HepG2 (cell line): ENCODE results near the gene ATP6V0A1. TPM values are rescaled to one million over a fixed set of nuclear protein-coding genes. Genes with fewer than 3 reads are reported as not detected.

Source experiments
- BHLHE40 ChIP-seq: IDR thresholded peaks from 2 replicates; pipeline ENCODE4 v1.6.1; 2011; ENCODE audit warnings: low read length, improper control_type of control experiment
- CEBPG ChIP-seq: IDR thresholded peaks from 2 replicates; pipeline ENCODE4 v1.6.1; 2016
- GATAD2A ChIP-seq: IDR thresholded peaks from 2 replicates; pipeline ENCODE4 v1.6.1; 2016
- JDP2 ChIP-seq: sonication (generic); formaldehyde crosslinking; IDR thresholded peaks from 2 replicates; pipeline ENCODE4 v1.8.1; 2022; ENCODE audit warnings: missing genetic modification reagents, borderline replicate concordance
- MAF1 ChIP-seq: sonication (generic); formaldehyde crosslinking; IDR thresholded peaks from 2 replicates; pipeline ENCODE4 v1.5.0; 2020; ENCODE audit warnings: missing genetic modification reagents, borderline replicate concordance
- MIER2 ChIP-seq: IDR thresholded peaks from 2 replicates; pipeline ENCODE4 v1.6.1; 2016; ENCODE audit warnings: missing biosample characterization, missing genetic modification reagents
- PHF21A ChIP-seq: sonication (generic); formaldehyde crosslinking; IDR thresholded peaks from 2 replicates; pipeline ENCODE4 v1.5.0; 2020; ENCODE audit warnings: mild to moderate bottlenecking, missing genetic modification reagents
- POLR2AphosphoS5 ChIP-seq: IDR thresholded peaks from 2 replicates; pipeline ENCODE4 v1.6.1; 2012; ENCODE audit warnings: low read depth, low read length
- PTBP1 ChIP-seq: fragments of 200-400 bp; formaldehyde crosslinking; IDR thresholded peaks from 2 replicates; pipeline ENCODE4 v1.6.1; 2018; ENCODE audit warnings: low read length, low read depth; ENCODE audit not compliant: poor library complexity, severe bottlenecking
- RXRB ChIP-seq: IDR thresholded peaks from 2 replicates; pipeline ENCODE4 v1.6.1; 2016; ENCODE audit warnings: borderline replicate concordance, missing genetic modification reagents, missing compliant biosample characterization
- TP53 ChIP-seq: sonication (generic); formaldehyde crosslinking; conservative IDR thresholded peaks from 2 replicates; pipeline ENCODE4 v1.4.0; 2020; ENCODE audit warnings: missing genetic modification reagents
- ZFP36L1 ChIP-seq: sonication (generic); formaldehyde crosslinking; IDR thresholded peaks from 2 replicates; pipeline ENCODE4 v1.8.0; 2022; ENCODE audit warnings: mild to moderate bottlenecking, missing genetic modification reagents, moderate library complexity
- ZNF549 ChIP-seq: sonication (generic); formaldehyde crosslinking; IDR thresholded peaks from 2 replicates; pipeline ENCODE4 v1.5.0; 2020; ENCODE audit warnings: missing genetic modification reagents
- ZNF570 ChIP-seq: sonication (generic); formaldehyde crosslinking; IDR thresholded peaks from 2 replicates; pipeline ENCODE4 v1.4.0; 2020; ENCODE audit warnings: mild to moderate bottlenecking, missing genetic modification reagents, borderline replicate concordance
- polyA plus RNA-seq, 8 experiments: library from polyadenylated mRNA; depleted of rRNA in 3 of 8; stranded (reverse) in 7 of 8; unstranded in 1 of 8; fragments of >200 nt; fragmentation: Illumina TruSeq in 4 of 8; extraction: Trizol in 4 of 8; gene quantifications; 2 replicates each; pipeline versions ENCODE4 v1.2.1 to v1.2.3, GENCODE V29; 2011 to 2016; ENCODE audit warnings: low read depth in 4 of 8, missing spikeins in 1 of 8, mixed read lengths in 1 of 8; ENCODE audit not compliant: insufficient read depth in 1 of 8
- total RNA-seq, 5 experiments: library from RNA; depleted of rRNA; stranded (reverse); fragments of >200 nt; fragmentation: Illumina TruSeq; extraction: Trizol; gene quantifications; 2 replicates each; pipeline ENCODE4 v1.2.3, GENCODE V29; 2016; ENCODE audit warnings: low read depth in 1 of 5
- TF ChIP-seq, protein P1 (sequence below): IDR thresholded peaks from 2 replicates; pipeline ENCODE4 v1.6.1; 2012; ENCODE audit warnings: low read depth, low read length, improper control_type of control experiment
- TF ChIP-seq, protein P2 (sequence below): IDR thresholded peaks from 2 replicates; pipeline ENCODE4 v1.6.1; 2016; ENCODE audit warnings: missing compliant biosample characterization, missing genetic modification reagents, borderline replicate concordance
- TF ChIP-seq, protein P3 (sequence below): sonication (generic); formaldehyde crosslinking; IDR thresholded peaks from 2 replicates; pipeline ENCODE4 v1.8.0; 2023; ENCODE audit warnings: mild to moderate bottlenecking, missing genetic modification reagents
- TF ChIP-seq, protein P4 (sequence below): sonication (generic); formaldehyde crosslinking; IDR thresholded peaks from 2 replicates; pipeline ENCODE4 v1.5.1; 2020; ENCODE audit warnings: mild to moderate bottlenecking, moderate library complexity, missing genetic modification reagents
- TF ChIP-seq, protein P5 (sequence below): sonication (generic); formaldehyde crosslinking; IDR thresholded peaks from 2 replicates; pipeline ENCODE4 v1.5.0; 2020; ENCODE audit warnings: mild to moderate bottlenecking, missing genetic modification reagents, borderline replicate concordance
- TF ChIP-seq, protein P6 (sequence below): sonication (generic); formaldehyde crosslinking; IDR thresholded peaks from 2 replicates; pipeline ENCODE4 v1.4.0; 2020; ENCODE audit warnings: missing genetic modification reagents

Gene ATP6V0A1
- total and polyA plus RNA-seq, 2 of the 13 experiments (the other 11 are each of a cell fraction or from before 2014, with no cell fraction given): 27.9 to 54.1 TPM

DNA sequence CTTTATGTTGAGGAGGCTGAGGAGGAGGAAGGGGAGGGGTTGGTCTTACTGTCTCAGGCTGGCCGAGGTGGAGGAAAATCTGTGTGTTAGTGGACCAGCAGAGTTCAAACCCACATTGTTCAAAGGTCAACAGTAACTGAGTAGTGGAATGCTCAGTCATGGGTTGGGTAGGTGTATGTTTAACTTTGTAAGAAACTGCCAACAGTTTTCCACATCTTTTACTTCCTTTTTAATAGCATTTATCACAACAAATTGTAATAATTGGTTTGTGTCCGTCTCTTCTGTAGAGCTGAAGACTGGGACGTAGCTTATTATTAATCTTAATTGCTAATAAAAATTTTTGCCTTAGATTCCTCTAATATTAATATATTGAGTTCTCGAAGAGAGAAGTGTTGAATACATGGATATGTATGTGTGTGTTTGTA lies 5.3 kb downstream of the ATP6V0A1 start (continued):
- TF ChIP-seq, protein P1, sequence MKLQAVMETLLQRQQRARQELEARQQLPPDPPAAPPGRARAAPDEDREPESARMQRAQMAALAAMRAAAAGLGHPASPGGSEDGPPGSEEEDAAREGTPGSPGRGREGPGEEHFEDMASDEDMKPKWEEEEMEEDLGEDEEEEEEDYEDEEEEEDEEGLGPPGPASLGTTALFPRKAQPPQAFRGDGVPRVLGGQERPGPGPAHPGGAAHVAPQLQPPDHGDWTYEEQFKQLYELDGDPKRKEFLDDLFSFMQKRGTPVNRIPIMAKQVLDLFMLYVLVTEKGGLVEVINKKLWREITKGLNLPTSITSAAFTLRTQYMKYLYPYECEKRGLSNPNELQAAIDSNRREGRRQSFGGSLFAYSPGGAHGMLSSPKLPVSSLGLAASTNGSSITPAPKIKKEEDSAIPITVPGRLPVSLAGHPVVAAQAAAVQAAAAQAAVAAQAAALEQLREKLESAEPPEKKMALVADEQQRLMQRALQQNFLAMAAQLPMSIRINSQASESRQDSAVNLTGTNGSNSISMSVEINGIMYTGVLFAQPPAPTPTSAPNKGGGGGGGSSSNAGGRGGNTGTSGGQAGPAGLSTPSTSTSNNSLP: 0 out of 2 replicates have a peak, but pooled peaks have one; percentile 18
- TF ChIP-seq ZNF570 (CRISPR knock-in tag): no peak
- no peak for TF ChIP-seq TP53 (CRISPR knock-in tag)
- peak; percentile 88; the same call in 1 of the 2 replicates for TF ChIP-seq ZNF549 (CRISPR knock-in tag)
- TF ChIP-seq, protein P2, sequence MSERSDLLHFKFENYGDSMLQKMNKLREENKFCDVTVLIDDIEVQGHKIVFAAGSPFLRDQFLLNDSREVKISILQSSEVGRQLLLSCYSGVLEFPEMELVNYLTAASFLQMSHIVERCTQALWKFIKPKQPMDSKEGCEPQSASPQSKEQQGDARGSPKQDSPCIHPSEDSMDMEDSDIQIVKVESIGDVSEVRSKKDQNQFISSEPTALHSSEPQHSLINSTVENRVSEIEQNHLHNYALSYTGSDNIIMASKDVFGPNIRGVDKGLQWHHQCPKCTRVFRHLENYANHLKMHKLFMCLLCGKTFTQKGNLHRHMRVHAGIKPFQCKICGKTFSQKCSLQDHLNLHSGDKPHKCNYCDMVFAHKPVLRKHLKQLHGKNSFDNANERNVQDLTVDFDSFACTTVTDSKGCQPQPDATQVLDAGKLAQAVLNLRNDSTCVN (CRISPR knock-in tag): no peak
- TF ChIP-seq, protein P3, sequence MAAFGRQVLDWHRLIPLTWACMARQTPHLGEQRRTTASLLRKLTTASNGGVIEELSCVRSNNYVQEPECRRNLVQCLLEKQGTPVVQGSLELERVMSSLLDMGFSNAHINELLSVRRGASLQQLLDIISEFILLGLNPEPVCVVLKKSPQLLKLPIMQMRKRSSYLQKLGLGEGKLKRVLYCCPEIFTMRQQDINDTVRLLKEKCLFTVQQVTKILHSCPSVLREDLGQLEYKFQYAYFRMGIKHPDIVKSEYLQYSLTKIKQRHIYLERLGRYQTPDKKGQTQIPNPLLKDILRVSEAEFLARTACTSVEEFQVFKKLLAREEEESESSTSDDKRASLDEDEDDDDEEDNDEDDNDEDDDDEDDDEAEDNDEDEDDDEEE (CRISPR knock-in tag): no peak
- TF ChIP-seq, protein P4, sequence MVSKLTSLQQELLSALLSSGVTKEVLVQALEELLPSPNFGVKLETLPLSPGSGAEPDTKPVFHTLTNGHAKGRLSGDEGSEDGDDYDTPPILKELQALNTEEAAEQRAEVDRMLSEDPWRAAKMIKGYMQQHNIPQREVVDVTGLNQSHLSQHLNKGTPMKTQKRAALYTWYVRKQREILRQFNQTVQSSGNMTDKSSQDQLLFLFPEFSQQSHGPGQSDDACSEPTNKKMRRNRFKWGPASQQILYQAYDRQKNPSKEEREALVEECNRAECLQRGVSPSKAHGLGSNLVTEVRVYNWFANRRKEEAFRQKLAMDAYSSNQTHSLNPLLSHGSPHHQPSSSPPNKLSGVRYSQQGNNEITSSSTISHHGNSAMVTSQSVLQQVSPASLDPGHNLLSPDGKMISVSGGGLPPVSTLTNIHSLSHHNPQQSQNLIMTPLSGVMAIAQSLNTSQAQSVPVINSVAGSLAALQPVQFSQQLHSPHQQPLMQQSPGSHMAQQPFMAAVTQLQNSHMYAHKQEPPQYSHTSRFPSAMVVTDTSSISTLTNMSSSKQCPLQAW (CRISPR knock-in tag): 0 out of 2 replicates have a peak, but pooled peaks have one; percentile 21
- TF ChIP-seq MIER2 (CRISPR knock-in tag): peak; percentile 86
- TF ChIP-seq MAF1: no peak
- no peak for TF ChIP-seq POLR2AphosphoS5
- 0 out of 2 replicates have a peak, but pooled peaks have one; percentile 24 for TF ChIP-seq CEBPG (CRISPR knock-in tag)
- TF ChIP-seq PTBP1: no peak
- no peak for TF ChIP-seq ZFP36L1 (CRISPR knock-in tag)
- TF ChIP-seq BHLHE40: no peak
- peak; percentile 90 for TF ChIP-seq GATAD2A (CRISPR knock-in tag)
- TF ChIP-seq PHF21A (CRISPR knock-in tag): no peak; the same call in 1 of the 2 replicates
- TF ChIP-seq, protein P5, sequence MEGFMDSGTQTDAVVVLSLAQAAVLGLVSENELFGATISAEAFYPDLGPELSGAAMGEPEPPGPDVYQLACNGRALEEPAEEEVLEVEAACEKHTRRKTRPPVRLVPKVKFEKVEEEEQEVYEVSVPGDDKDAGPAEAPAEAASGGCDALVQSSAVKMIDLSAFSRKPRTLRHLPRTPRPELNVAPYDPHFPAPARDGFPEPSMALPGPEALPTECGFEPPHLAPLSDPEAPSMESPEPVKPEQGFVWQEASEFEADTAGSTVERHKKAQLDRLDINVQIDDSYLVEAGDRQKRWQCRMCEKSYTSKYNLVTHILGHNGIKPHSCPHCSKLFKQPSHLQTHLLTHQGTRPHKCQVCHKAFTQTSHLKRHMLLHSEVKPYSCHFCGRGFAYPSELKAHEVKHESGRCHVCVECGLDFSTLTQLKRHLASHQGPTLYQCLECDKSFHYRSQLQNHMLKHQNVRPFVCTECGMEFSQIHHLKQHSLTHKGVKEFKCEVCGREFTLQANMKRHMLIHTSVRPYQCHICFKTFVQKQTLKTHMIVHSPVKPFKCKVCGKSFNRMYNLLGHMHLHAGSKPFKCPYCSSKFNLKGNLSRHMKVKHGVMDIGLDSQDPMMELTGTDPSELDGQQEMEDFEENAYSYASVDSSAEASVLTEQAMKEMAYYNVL (CRISPR knock-in tag): no peak
- TF ChIP-seq, protein P6, sequence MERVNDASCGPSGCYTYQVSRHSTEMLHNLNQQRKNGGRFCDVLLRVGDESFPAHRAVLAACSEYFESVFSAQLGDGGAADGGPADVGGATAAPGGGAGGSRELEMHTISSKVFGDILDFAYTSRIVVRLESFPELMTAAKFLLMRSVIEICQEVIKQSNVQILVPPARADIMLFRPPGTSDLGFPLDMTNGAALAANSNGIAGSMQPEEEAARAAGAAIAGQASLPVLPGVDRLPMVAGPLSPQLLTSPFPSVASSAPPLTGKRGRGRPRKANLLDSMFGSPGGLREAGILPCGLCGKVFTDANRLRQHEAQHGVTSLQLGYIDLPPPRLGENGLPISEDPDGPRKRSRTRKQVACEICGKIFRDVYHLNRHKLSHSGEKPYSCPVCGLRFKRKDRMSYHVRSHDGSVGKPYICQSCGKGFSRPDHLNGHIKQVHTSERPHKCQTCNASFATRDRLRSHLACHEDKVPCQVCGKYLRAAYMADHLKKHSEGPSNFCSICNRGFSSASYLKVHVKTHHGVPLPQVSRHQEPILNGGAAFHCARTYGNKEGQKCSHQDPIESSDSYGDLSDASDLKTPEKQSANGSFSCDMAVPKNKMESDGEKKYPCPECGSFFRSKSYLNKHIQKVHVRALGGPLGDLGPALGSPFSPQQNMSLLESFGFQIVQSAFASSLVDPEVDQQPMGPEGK (CRISPR knock-in tag): peak; percentile 27; the same call in 1 of the 2 replicates
- no peak for TF ChIP-seq JDP2 (CRISPR knock-in tag)
- peak; percentile 53; the same call in 1 of the 2 replicates for TF ChIP-seq RXRB (CRISPR knock-in tag)
